Left kidney (tissue), 2 donors: ENCODE measurements around the gene ITSN2. TPM values are rescaled to one million over a fixed set of nuclear protein-coding genes. Genes with fewer than 3 reads are reported as not detected.

Experiments used
- DNase-seq: peaks from one replicate; pipeline ENCODE4 v3.0.0-alpha.2; 2013
- polyA plus RNA-seq: library from polyadenylated mRNA; unstranded; fragments of 120-200 nt; gene quantifications from one replicate; pipeline ENCODE4 v1.2.1, GENCODE V29; 2013; ENCODE audit not compliant: insufficient read length

ITSN2 gene
- polyA plus RNA-seq, 1 donor, result 32.2 TPM

DNA sequence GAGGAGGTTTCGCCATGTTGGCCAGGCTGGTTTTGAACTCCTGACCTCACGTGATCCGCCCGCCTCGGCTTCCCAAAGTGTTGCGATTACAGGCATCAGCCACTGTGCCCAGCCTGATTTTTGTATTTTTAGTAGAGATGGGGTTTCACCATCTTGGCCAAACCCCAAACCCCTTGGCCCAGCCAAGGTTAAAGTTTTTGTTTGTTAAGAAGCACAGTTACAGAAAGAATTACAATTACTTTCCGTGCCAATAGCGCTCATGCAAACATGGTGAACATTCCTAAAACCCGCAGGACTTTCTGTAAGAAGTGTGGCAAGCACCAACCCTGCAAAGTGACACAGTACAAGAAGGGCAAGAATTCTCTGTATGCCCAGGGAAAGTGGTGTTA, 26.1 kb downstream of the ITSN2 start:
- no peak for DNase-seq

DNA sequence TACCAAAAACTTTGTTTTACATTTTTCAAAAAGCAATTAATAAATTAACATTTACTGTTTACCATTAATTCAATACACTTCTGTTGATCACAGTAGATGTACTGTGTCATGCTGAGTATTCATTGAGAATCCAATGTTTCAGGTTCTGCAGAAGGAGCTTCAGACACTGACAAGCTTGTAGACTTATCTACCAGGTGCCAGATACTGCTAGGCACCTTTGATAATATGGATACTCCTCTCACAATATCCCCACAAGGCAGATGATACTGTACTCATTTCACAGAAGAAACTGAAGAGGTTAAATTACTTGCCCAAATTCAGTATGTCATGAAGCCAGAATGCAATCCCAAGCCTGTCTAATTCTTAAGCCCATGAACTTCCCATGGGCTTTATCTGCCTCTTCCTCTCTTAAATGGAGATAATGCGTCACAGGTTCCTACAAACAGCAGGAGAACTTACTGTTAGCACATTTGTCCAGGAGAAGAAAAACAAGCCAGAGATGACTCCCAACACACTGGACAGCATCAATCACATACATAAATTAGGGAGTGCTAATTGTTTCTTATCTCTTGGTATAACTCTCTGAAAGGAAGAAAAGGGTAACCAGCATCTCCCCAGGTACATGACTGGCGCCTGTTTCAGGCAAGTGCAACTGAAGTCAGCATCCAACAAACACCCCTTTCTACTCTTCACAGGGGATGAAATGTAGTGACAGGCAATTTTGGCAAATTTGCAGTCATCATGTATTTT, 27.4 kb downstream of the ITSN2 start:
- no peak for DNase-seq

DNA sequence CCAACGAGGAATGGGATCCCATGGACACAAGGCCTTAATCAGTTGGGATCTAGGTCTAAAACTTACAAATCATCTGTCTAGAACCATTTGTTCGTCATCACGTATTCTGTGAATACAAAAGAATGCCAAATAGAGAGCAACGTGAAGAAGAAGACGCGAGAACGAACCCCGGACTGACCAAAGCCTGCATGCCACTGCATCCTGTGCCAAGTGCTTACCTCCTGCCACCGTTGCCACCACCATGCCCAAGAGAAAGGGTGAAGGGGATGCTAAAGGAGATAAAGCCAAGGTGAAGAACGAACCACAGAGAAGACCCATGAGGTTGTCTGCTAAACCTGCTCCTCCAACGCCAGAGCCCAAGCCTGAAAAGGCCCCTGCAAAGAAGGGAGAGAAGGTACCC, 30.2 kb downstream of the ITSN2 start:
- DNase-seq, result no peak

DNA sequence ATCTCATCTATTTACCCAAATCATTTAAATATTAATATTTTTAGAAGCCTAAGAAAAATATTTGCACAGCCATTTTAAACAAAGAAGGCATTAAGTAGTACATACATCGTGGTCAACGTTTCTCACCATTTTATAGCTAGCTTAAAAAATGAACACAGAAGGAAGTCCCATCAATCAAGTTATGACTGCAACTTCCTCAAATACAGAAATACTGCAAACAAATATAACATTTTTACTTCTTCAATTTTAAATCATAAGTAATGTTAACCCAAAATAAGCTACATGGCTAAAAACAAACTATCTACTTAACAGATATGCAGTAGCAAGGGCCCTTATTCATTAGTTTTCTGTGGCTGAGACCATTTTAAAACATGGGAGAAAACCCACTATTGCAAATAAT, 30.6 kb downstream of the ITSN2 start:
- no peak for DNase-seq

DNA sequence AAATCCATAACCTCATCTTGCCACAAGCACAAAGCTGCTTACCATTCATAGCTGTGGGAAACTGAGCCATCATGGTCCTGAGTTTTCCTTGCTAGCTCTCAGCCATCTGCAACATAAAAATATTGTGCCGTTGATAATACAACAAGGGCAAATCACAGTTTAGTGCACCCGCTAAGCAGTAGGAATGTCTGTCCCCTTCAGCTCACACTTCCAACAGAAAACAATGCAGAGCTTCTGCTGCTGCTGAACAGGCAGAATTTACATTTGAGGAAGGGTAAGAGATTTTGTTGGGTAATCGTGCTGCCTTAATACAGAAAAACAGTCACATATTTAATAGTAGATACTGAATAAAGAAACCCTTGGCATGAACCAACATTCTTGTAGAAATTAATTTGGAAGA, 32.3 kb downstream of the ITSN2 start:
- no peak for DNase-seq

DNA sequence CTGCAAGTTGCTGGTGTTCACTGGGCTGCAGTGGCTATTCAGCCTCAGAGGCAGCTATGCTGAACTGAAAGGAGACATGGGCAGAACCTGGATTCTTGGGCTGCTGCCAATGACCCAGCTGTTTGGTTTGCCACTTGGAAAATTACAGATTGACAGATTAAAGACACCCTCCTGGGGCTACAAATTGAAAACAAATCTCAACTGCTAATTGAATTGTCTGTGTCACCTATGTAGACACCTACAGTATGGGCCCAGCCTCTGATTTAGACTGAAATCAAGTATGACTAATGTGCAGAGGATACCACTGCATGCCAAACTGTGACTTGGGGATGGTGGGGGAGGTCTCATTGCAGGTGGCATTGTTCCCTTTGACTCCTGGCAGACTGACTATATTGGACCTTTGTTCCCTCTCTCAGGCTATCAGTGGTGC, 42.8 kb downstream of the ITSN2 start:
- DNase-seq, result no peak

DNA sequence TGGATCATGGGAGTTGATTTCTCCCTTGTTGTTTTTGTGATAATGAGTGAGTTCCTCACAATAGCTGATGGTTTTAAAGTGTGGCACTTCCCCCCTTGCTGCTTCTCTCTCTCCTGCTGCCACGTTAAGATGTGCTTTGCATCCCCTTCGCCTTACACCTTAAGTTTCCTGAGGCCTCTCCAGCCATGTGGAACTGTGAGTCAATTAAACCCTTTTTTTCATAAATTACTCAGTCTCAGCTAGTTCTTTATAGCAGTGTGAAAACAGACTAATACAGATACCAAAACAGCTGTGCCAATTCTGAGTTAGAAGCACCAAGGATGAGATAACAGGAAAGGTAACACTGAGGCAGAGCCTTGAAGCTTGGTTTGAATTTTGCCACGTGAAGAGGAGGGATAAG, 44.7 kb downstream of the ITSN2 start:
- no peak for DNase-seq

DNA sequence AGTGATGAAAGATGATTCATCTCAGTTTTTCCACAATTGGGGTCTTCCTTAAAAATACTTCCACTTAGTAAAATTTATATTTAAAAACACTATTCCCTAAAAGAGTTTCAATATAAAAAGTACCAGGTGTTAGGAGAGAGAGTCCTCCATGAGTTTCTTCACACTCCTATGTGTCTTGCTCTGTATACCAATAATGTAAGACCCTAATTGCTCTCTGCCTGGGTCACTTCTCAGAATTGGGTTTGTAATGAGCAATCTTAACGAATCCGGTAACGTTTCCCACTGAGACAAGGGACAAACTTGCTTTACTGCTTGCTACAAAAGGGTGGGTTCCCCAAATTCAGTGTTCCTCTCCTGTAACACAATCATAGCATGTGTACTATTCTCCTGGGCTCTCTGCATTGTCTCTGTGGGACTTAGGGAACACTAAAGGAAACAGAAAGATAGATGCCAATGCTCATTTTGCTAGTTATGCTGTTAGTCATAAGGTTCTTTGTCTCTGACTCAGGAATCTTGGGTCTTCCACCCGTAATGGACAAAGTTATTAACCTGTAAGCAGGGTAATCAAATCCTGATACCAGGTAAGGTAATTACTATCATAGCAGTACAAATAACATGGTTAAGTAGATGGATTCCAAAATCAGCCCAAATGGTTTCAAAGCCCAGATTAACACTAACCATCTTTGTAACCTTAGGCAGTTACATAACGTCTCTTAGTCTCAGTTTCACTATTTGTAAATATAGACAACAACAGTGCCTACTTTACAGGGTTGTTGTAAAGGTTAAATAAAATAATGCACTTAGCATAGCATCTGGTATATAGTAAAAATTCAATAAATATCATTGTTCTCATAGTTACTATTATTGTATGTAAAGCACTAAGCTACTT, 46.3 kb downstream of the ITSN2 start:
- no peak for DNase-seq

DNA sequence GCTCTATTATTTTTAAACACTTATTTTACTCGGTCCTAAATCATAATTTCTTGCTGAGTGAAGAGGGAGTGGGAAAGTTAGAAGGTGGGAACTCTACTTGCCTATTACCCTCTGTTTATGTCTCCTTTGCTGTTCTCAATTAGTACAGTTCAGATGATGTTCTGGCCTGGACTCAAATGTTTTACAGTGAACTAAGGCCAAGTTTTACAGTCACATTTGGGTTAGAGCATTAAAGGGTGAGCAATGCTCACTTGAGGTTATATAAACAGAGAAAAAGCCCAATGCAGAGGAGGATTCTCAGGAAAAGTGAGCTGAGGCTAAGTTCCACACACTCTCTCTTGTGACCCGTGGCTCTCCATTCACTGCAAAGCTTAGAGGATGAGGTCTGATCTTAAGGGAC, 52.4 kb downstream of the ITSN2 start:
- no peak for DNase-seq

DNA sequence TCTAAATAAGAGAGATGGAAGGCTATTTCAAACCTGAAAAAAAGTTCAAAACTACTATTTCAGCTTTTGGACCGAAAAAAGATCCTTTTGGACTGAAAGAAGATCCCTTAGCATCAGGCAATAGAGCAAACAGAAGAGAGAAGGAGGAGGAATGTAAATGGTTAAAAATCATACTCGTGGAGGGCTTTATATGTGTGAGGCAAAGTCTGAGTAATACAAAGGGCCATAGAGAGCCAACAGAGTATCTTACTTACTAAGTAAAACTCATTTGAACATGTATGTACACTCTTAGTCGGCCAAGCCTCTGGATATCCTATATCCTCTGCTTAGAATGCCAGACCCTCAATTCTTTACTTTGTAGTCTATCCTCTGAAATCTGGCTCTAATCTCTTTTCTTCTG, 55.7 kb downstream of the ITSN2 start:
- DNase-seq, result no peak

DNA sequence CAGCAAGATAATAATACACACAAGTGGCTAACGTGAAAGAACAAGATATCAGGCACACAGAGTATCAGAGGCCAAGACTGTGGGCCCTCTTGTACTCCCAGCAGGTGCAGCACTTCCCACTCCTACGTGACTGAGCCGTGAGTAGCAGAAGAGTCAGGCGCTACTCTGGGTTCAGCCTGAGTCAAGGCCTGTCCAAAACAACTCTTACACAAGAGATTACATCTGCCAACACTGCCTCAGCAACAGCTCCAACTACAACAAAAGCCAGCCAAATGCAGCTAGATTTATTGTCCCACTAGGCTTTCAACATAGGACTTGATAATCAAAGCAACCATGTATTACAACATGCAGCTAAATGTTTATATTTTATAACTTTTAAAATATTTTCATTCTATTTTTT, 56.2 kb downstream of the ITSN2 start:
- peak; percentile 37 for DNase-seq

DNA sequence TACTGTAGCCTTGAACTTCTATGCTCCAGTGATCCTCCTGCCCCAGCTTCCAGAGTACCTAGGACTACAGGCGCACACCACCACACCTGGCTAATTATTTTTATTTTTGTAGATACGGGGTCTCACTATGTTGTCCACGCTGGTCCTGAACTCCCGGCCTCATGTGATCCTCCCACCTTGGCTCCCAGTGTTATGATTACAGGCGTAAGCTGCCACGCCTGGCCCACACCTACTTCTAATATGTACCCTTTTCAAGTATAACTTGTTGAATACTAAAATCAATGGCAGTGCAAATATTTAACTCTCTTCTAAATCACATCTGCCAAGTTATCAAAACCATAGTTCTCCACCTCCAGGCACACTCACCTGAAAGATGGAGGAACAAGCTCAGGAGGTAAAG, 58.7 kb downstream of the ITSN2 start:
- no peak for DNase-seq

DNA sequence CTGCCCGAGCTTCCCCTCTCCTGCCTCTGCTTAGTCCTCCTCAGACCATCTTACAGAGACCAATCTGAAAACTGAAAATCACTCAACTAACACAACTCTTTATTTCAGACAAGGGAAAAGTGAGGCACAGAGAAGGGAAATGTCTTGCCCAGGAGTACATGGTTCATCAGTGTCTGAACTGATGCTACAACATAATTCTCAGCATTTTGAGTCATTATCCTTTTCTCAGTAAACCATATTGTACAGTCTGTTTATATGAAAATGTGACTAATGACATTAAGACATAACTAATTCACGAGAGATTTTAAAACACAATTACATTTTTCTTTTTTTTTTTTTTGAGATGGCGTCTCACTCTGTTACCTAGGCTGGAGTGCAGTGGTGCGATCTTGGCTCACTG, 62.7 kb downstream of the ITSN2 start:
- DNase-seq, result no peak

DNA sequence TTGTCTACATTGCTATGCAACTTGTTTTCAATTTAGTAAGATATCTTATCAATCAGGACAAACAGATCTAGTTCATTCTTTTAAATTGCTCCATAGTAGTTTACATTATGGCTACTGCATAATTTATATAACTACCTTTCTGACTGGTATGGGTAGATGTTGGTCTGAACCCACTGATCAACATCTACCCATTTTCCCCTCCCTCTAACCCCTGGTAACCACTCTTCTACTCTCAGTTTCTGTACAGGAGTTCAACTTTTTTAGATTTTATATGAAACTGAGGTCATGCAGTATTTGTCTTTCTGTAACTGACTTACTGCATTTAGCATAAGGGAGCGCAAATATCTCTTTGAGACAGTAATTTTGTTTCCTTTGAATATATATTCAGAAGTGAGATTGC, 73.2 kb downstream of the ITSN2 start:
- DNase-seq, result no peak

DNA sequence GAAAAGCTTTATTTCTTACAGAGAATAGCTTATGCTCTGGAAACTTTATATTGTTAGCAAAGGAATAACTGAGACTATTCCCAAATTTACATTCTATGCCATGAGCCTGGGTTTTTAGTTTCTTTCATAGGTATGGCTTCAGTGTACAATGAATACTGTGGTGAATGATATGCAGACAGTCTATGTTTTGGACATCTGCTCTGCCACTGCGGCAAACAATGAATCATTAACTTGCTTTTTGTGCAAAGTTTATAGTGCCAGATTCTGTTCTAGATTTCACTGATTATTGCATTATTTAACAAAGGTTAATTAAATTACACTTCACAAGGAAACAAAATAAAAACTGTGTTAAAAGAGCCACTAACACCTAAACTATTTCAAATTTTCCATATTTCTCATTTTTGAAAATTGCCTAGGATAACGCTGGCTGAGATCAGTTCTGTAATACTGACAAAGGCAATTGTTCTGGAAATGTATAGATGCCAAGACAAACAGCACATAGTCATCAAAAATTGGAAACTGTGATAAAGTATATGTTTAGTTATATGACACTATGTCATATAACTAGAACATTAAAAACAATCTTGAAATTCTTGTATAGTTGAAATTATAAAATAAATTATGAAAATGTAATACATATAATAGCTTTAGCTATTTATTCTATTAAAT, 74.7 kb downstream of the ITSN2 start:
- no peak for DNase-seq

DNA sequence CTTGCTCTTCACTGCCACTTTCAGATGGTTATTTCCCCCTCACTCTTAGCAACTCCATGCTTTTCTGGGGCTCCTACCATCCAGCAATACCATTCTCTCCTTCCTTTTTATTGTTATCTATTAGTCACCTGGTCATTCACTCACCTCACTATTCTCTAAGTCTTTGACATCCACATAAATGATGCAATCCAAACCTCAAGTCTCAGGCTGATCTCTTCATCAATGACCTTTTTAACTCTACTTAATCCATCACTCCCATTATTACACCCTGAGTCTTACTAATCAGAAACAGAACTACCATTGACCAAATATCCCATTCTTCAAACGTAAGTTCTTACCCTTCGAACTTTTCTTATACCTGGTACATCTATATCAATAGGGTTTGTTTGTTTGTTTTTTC, 79.7 kb downstream of the ITSN2 start:
- no peak for DNase-seq

DNA sequence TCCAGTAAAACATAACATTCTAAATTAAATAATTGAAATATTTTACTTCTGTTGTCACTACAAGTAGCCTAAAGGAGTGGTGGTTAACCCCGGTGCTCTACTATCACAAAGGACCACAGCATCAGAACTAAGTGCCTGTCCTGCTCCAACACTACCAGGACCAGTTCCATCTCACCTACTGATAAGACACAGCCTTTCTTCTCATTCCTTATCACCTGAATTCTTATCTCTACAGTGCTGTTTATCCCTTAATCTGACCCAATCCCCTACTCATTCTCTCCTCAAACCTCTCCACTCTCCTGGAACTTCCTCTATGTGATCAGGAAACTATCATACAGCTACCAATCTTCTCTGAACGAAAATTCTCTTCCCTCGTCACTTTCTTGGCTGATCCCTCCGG, 80.2 kb downstream of the ITSN2 start:
- DNase-seq, result no peak

DNA sequence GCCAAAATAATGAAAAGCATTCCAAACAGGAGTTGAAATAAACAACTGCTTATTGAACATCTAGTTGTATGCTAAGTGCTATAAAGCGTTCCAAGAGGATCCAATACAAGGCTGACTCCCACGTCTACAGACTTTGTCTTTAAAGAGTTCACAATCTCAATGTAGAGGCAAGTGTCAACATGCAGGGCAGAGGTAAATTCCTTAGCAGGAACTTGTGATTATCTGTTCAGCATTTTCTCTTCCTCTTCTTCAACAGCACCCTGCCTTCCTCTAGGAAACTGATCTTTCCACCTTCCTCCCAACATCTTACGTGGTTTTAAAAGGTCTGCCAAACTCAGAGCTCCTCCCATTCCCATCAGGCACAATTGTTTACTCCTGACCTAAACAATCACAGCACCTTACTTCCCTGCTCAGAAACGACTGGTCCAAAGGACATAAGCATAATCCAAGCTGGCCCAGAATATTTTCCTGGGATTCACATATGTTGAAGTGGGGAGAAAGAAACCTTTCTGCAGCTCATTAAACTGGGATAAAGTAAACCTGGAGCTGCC, 83.9 kb downstream of the ITSN2 start:
- DNase-seq, result no peak

DNA sequence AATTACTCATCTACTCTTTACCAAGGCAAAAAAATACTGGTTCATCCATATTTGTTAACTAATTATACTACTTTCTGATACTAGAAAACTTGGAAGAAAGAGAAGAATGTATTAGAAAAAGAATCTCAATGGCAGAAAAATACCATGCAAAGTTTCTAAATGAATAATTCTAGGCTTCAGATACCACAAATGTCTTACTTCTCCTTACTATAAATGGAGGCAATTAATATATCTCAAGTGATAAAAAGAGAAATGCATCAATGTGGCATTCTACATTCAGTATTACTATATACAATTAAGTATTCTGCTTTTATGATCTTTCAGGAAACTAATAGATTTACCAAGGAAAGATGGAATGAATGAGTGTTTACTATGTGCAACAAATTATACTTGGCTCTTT, 85.5 kb downstream of the ITSN2 start:
- DNase-seq, result no peak

DNA sequence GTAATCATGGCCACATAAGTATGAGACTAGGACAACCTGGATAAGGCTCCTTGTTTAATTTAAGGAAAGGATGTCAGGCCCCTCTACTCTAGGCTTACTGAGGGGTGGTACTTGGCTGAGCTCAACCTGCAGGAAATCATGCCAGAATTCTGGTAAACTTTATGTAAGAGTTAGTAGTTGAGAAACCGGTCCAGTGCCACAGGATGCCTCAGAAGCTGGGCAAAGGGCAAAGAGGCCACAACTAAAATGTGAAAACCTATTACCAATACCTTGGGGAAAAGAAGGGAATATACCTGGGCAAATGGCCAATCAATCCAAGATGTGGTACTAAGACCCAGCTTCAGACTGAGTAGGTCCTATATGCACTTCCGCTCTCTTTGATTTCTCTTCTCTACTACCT, 86.7 kb downstream of the ITSN2 start:
- no peak for DNase-seq

DNA sequence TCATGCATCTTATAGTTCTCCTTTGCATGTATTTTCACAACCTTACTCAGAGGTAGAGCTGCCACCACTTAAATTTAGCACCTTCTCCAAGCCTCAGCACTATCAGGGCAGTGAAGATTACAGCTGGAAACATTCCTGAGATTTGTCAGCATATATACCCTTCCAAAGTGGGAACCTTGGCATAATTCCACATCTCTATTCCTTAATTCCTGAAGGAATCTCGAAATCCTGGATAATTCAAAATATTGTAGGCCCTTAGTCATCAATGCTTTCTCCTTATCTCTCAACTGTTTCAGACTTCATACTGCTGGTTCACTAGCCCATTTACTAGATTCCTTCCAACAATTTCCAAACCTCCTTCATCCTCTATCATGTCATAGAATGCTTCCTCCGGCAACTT, 87.4 kb downstream of the ITSN2 start:
- no peak for DNase-seq

DNA sequence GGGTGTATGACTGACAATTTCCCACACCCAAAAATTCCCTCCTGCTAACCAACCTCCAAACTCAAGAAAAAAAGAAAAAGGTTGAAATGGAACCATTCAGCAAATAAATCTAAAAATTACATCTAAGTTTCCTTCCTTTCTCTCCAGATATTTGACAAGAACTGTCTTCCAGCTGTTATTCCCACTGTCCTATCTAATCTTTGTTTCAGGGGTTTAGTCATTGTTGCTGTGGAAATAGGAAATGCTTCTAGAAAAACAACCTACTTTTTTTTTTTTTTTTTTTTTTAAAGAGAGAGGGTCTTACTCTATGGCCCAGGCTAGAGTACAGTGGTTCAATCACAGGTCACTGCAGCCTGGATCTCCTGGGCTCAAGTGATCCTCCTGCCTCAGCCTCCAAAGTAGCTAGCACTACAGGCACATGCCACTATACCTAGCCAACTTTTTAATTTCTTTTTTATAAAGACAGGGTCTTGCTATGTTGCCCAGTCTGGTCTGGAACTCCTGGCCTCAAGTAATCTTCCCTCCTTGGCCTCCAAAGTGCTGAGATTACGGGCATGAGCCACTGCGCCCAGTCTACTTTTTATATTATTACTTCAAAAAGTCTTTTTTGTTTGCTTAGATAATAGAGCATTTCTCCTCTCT, 88.1 kb downstream of the ITSN2 start:
- DNase-seq, result no peak
